NCI-H1694 treated with DMSO at 0.1 percent for 48 hours (cell line): ENCODE results near the gene IL12RB1.
"Not testable (repeated sequence)": the region's sequence is repeated elsewhere in the genome, so short reads cannot be mapped to it uniquely, and the experiment has no call there.

Experiments
- DNase-seq: peaks from one replicate; lab custom pipeline; 2025; lab: John Stamatoyannopoulos, UW

The IL12RB1 gene

GRCh38 chr19:18046059-18046718 is 40.5 kb downstream of the IL12RB1 start:
- peak; percentile 10 for DNase-seq

GRCh38 chr19:18045307-18046050 is 41.3 kb downstream of the IL12RB1 start:
- no peak for DNase-seq

- DNase-seq, result peak; percentile 88
Measured at GRCh38 chr19:18044825-18045304, 41.9 kb downstream of the IL12RB1 start.

GRCh38 chr19:18043676-18044075 is 43.1 kb downstream of the IL12RB1 start:
- no peak for DNase-seq

- no peak for DNase-seq
Measured at GRCh38 chr19:18041054-18041453, 45.7 kb downstream of the IL12RB1 start.

- DNase-seq, result peak; percentile 8
Measured at GRCh38 chr19:18032102-18032501, 54.6 kb downstream of the IL12RB1 start.

- not testable (repeated sequence) for DNase-seq
Measured at GRCh38 chr19:18031401-18031800, 55.3 kb downstream of the IL12RB1 start.

- peak; percentile 90 for DNase-seq
Measured at GRCh38 chr19:18029617-18030338, 57.0 kb downstream of the IL12RB1 start.

GRCh38 chr19:18027151-18027550 is 59.6 kb downstream of the IL12RB1 start:
- no peak for DNase-seq

GRCh38 chr19:18023622-18024251 is 63.0 kb downstream of the IL12RB1 start:
- peak; percentile 6 for DNase-seq

DNA sequence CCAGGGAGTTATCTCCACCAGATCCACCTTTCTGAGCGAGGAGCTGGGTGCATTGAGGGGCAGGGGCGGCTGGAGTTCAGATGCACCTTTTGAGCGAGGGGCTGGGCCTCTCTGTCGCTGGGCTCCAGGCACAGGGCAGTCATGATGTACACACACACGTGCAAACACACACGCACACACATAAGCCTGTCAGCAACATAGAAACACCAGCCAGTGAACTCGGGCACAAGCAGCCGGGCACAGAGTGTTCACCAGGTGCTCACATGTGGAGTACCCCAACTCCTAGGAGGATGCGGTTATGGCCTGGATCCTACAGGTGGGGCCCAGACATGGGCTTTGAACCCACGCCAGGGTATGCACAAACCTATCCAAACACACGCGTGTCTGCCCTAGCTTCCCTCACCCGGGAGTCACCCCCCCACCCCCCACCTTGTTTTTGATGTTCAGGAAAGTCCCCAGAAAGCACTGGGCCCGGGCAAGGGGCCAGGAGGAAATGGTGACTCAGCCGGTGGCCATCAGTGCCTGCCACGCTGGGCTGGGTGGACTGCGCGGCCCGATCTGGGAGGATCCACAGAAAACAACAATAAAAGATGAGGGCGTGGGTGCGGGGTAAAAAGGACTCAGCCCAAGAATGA is 65.5 kb downstream of the IL12RB1 start:
- no peak for DNase-seq

DNA sequence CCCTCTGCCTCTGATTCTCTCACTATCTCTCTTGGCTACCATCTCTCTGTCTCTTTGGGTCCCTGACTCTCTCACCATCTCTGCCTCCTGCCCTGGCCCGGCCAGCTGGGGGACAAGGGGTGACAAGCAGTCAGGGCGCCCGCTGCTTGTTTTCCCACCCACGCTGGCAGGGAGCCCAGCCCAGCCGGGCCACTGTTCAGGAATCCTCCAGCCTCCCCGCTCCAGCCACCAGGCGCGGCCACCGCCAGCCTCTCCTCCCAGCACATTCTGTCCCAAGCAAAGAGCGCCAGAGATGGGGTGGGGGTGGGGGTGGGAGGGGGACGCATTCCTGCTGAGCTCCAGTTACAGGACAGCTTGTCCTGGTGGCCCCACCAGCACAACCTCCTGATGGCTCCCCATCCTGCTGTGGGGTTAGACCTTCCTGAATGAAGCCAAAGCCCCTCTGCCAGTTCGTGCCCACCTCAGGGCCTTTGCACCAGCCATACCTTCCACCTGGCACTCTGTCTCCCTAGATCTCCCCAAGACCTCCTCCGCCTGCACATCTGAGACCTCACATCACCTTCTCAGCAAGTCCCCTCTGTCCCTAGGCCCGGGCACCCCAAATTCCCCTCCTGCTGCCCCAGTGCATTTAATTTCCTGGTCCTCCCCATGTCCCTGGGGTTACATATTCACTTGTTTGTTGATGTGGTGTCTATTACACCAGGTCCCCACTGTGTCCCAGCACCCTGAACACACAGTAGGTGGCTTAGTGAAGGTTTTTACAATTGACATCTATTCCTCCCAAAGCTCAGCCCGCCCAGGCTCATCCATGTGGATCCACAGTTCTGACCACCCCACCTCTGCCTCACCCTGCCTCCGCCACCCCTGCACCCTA is 66.3 kb downstream of the IL12RB1 start:
- DNase-seq, result no peak

- DNase-seq, result no peak
Measured at GRCh38 chr19:18017275-18018083, 69.3 kb downstream of the IL12RB1 start.

GRCh38 chr19:18016209-18016910 is 70.4 kb downstream of the IL12RB1 start:
- no peak for DNase-seq

DNA sequence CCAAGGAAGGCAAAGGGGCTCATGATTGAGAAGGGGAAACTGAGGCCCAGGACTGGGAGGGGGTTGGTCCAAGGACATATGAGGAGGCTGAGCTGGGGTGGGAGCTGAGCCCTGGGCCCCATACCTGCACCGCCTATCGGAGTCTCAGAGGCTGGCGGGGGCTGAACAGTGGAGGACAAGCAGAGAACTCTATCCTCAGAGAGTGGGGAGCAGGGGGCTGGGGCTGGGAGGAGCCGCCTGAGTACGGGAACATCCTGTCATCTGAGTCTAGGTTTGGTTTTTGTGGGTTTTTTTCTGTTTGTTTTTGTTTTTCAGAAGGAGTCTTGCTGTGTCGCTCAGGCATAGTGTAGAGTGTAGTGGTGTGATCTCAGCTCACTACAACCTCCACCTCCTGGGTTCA is 72.5 kb downstream of the IL12RB1 start:
- no peak for DNase-seq

- no peak for DNase-seq
Measured at GRCh38 chr19:18013210-18014111, 73.3 kb downstream of the IL12RB1 start.

DNA sequence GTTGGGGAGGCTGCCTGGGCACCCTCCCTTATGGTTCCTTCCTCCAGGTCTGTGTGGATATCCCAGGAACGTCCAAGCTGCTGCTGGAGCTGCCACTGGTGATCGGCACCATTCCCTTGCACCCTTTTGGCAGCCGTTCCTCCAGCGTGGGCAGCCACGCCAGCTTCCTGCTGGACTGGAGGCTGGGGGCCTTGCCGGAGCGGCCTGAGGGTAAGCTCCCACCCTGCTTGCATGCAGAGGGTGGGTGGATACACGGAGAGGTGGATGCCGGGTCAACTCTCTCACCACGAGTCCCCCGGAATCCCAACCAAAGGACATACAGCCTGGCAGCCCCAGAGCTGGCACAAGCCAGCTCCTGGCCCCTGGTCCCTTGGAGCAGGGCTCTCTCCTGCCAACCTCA is 76.6 kb downstream of the IL12RB1 start:
- no peak for DNase-seq

DNA sequence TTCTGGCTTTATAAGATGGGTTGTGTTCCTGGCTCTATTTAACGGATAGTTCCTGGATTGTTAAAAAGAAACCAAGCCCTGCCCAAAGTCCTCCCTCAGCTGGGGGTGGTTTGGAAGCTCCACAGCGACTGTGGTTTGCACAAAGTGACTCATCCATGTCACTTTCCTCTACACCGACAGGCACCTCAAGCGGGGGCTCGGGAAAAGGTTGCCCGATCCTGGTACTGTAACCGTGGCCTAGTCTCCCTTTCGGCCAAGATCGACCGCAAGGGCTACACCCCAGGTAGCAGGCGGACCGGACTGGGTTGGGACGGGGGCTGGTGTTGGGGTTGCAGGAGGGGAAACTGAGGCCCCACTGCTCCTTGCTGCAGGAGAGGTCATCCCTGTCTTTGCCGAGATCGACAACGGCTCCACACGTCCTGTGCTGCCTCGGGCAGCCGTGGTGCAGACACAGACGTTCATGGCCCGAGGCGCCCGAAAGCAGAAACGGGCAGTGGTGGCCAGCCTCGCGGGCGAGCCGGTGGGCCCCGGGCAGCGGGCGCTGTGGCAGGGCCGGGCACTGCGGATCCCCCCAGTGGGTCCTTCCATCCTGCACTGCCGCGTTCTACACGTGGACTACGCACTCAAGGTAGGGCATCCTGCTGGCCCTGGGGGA is 77.2 kb downstream of the IL12RB1 start:
- no peak for DNase-seq
